SK-N-MC (cell line): ENCODE results near the gene DIAPH3.
A peak's percentile ranks its signal among the peaks of the same experiment; 100 is the strongest.

Experiments used
- DNase-seq: peaks from one replicate; pipeline ENCODE4 v3.0.0-alpha.2; 2011; ENCODE audit warnings: low read depth, low spot score
- H3K27ac ChIP-seq: fragments of 200-600 bp; sonication (generic); 2 replicates; pipeline ENCODE4 v1.5.1; 2016; ENCODE audit warnings: mixed run types
- H3K36me3 ChIP-seq: fragments of 200-600 bp; sonication (generic); 2 replicates; pipeline ENCODE4 v1.6.1; 2017; ENCODE audit warnings: antibody characterized with exemption, low read length, mixed read lengths; ENCODE audit not compliant: insufficient read depth
- H3K4me3 ChIP-seq: fragments of 200-600 bp; sonication (generic); 2 replicates; pipeline ENCODE4 v1.5.1; 2016
- H3K9ac ChIP-seq: fragments of 200-600 bp; sonication (generic); 2 replicates; pipeline ENCODE4 v1.8.0; 2017; ENCODE audit warnings: mixed run types, mixed read lengths; ENCODE audit not compliant: insufficient read length
- H3K9me3 ChIP-seq: fragments of 200-600 bp; sonication (generic); 2 replicates; pipeline ENCODE4 v1.6.1; 2017; ENCODE audit warnings: low read depth, mild to moderate bottlenecking, antibody characterized with exemption, low read length, moderate library complexity, mixed read lengths
- EZH2 ChIP-seq: fragments of 200-600 bp; sonication (generic); IDR thresholded peaks from one replicate; pipeline ENCODE4 v1.6.1; 2017; ENCODE audit warnings: antibody characterized with exemption
- FOXP2 ChIP-seq: optimal IDR thresholded peaks from 2 replicates; pipeline ENCODE3; 2011; ENCODE audit warnings: mild to moderate bottlenecking, moderate library complexity; ENCODE audit not compliant: insufficient read depth; ENCODE audit errors: extremely low read length, control extremely low read depth
- POLR2AphosphoS5 ChIP-seq: IDR thresholded peaks from 2 replicates; pipeline ENCODE4 v1.6.1; 2012; ENCODE audit warnings: mild to moderate bottlenecking, low read depth, low read length, borderline replicate concordance

DIAPH3 gene

GRCh38 chr13:60175571-60175970 lies 11.8 kb upstream of the DIAPH3 start:
- Histone ChIP-seq H3K36me3 (no peaks in the 10 kb centered on the region), H3K9me3 (no peaks in the 10 kb centered on the region), H3K4me3 (no peak overlapping the region), H3K9ac (no peak overlapping the region), H3K27ac (no peak overlapping the region)
- DNase-seq = no peak
- TF ChIP-seq FOXP2 (no peak), POLR2AphosphoS5 (no peak), EZH2 (no peak)

DNA sequence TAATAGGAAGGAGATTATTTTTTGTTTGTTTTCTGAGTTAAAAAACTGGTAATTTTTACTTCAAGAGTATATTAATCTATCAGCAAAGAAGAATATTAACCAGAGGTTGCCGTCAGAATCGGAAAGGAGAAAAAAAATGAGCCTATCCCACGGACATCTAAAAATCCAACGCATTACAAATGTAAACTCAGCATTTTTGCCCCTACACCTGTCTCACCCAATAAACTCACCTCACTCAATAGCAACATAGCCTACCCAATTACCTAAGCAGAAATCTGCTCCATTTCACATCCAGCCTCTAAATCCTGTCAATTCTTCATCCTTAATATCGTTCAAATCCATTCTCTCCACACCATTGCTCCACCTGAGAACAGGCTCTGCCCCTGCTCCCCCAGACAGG lies 10.4 kb upstream of the DIAPH3 start:
- no peak for TF ChIP-seq EZH2
- no peak overlapping the region for H3K9ac ChIP-seq
- H3K36me3 ChIP-seq = no peaks in the 10 kb centered on the region
- H3K4me3 ChIP-seq = no peak overlapping the region
- no peak for DNase-seq
- H3K9me3 ChIP-seq = no peaks in the 10 kb centered on the region
- H3K27ac ChIP-seq = no peak overlapping the region

GRCh38 chr13:60172111-60172510 lies 8.4 kb upstream of the DIAPH3 start:
- no peak for TF ChIP-seq POLR2AphosphoS5
- TF ChIP-seq EZH2 = no peak
- TF ChIP-seq FOXP2 = no peak
- Histone ChIP-seq H3K27ac (no peak overlapping the region), H3K9me3 (no peaks in the 10 kb centered on the region), H3K36me3 (no peaks in the 10 kb centered on the region), H3K9ac (no peak overlapping the region), H3K4me3 (no peak overlapping the region)
- DNase-seq = no peak

DNA sequence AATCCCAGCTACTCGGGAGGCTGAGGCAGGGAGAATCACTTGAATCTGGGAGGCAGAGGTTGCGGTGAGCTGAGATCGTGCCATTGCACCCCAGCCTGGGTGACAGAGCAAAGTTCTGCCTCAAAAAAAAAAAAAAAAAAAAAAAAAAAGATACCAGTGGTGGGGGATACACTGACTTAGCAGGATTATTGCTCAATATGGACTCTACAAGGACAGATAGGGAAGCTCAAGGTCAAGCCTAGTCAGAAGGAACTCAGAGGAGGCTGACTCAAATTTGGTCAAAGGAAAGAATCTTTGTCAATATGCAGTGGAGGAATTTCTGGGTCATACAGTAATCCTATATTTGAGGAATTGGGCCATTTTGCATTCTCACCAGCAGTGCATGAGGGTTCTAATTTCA lies 6.7 kb upstream of the DIAPH3 start:
- Histone ChIP-seq H3K36me3 (no peaks in the 10 kb centered on the region), H3K4me3 (no peak overlapping the region), H3K27ac (no peak overlapping the region), H3K9ac (no peak overlapping the region), H3K9me3 (no peaks in the 10 kb centered on the region)
- TF ChIP-seq FOXP2 (no peak), POLR2AphosphoS5 (no peak), EZH2 (no peak)
- DNase-seq = no peak

- Histone ChIP-seq H3K9ac (no peak overlapping the region), H3K4me3 (no peak overlapping the region), H3K27ac (no peak overlapping the region), H3K9me3 (no peaks in the 10 kb centered on the region), H3K36me3 (no peaks in the 10 kb centered on the region)
- TF ChIP-seq POLR2AphosphoS5 = no peak
- no peak for TF ChIP-seq FOXP2
- TF ChIP-seq EZH2 = no peak
- DNase-seq = no peak
Observed at GRCh38 chr13:60169239-60170031, 5.7 kb upstream of the DIAPH3 start.

DNA sequence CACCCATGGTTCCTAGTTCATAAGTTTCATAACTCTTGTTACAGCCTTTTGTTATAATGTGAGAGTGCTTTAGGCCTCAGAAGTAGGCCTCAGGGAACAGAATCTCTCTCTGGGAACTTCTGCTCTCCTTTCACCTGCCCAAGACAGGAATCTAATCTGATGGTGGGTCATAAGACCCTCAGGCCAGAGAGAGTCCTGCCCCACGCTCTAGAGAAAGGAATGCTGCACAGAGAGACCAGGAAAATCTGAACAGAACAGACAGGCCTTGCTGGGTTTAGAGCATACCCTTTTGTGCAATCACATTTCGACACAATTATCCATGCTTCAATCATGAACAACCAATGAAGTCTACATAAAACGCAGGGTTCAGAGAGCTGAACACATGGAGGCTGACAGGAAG lies 3.4 kb upstream of the DIAPH3 start:
- H3K9me3 ChIP-seq = peaks cover under 1% of the 10 kb centered on the region; the same call in 1 of the 2 replicates
- no peak for DNase-seq
- no peak overlapping the region for H3K27ac ChIP-seq
- no peak overlapping the region for H3K9ac ChIP-seq
- no peak overlapping the region for H3K4me3 ChIP-seq
- H3K36me3 ChIP-seq = 0 out of 2 replicates have a peak, but pooled peaks cover under 1% of the 10 kb centered on the region
- no peak for TF ChIP-seq POLR2AphosphoS5
- no peak for TF ChIP-seq EZH2
- TF ChIP-seq FOXP2 = no peak

DNA sequence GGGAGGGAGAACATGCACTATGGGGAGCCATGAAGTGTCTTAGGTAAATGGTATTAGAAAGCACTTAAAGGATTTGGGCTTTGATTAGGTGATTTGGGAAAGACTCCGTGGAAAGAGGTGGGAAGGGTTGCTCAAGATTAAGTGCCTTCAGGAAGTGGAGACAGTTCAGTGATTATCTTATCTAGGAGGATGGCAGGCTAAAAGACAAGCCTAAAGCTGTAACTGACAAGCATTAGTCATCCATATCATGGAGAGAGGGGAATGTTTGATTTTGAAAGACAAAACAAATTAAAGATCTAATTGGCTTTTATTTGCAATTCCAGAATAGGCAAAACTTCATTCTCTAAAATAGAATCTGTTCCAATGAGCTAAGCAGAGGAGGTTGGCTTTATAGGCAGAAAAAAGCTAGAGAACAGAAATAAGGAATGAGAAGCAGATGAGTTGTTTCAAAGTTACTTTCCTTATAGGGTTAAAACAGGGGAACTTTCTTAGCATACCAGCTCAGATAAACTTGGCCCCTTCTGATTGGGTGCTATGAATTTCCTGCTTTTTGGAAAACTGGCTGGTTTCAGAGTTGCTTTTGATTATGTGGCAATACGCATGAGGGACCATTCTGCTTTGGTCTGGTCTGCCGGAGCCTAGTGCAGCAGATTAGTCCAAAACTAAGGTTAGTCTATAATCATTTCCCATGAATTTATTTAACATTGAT lies 1.8 kb upstream of the DIAPH3 start:
- Histone ChIP-seq H3K9me3 (peaks cover 3% of the 10 kb centered on the region; the same call in 1 of the 2 replicates), H3K27ac (no peak overlapping the region), H3K36me3 (peaks cover 16% of the 10 kb centered on the region), H3K9ac (no peak overlapping the region), H3K4me3 (peak overlapping the region; percentile 99)
- DNase-seq = no peak
- no peak for TF ChIP-seq EZH2
- no peak for TF ChIP-seq FOXP2
- no peak for TF ChIP-seq POLR2AphosphoS5

DNA sequence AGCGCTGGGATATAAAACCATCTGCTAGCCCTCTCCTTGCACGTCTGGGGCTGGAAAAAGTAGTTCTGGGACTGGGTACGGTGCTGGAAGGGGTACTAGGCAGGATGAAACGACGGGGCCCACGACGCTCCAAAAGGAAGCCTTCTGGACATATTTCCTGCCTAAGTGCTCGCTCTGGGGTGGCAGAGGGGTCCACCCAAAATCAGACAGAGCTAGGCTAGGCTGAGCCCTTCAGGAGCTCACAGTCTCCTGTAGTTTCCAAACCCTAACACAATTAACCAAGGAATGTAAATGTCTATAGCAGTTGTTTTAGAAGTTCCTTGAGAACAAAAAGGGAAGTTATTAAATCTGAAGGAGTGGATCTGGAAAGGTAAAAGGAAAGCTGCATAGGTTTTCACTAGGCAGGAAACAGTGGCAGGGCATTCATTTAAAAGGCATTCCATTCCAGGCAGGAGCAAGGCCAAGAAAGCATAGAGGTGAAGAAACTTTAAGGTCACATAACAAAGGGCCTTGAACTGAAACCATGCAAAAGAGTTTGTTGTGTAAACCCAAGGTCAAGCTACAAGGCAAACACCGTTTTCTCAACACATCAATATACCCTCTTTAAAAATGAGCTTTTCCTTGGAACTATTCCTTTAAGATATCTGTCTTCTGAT lies 634 bp upstream of the DIAPH3 start:
- Histone ChIP-seq H3K4me3 (peak overlapping the region; percentile 99), H3K36me3 (peaks cover 19% of the 10 kb centered on the region), H3K27ac (peak overlapping the region; percentile 73), H3K9ac (peak overlapping the region; percentile 96), H3K9me3 (peaks cover 3% of the 10 kb centered on the region; the same call in 1 of the 2 replicates)
- TF ChIP-seq POLR2AphosphoS5 (no peak), EZH2 (no peak), FOXP2 (no peak)
- DNase-seq = no peak

GRCh38 chr13:60162096-60162495 lies 1.6 kb downstream of the DIAPH3 start:
- no peak for DNase-seq
- Histone ChIP-seq H3K9ac (peak overlapping the region; percentile 96), H3K27ac (no peak overlapping the region), H3K4me3 (peak overlapping the region; percentile 99), H3K36me3 (peaks cover 32% of the 10 kb centered on the region), H3K9me3 (peaks cover 3% of the 10 kb centered on the region; the same call in 1 of the 2 replicates)
- TF ChIP-seq EZH2 = no peak
- no peak for TF ChIP-seq POLR2AphosphoS5
- TF ChIP-seq FOXP2 = no peak
